HepG2 (cell line): ENCODE measurements around the gene DIPK1B. TPM values are rescaled to one million over a fixed set of nuclear protein-coding genes. Genes with fewer than 3 reads are reported as not detected.
"Not testable (repeated sequence)": the region's sequence is repeated elsewhere in the genome, so short reads cannot be mapped to it uniquely, and the experiment has no call there.

ENCODE experiments used
- ATAC-seq: fragments of 200-7000 bp; cut with Tn5 transposase; 3 replicates; pipeline ENCODE4 v1.9.1; 2020; ENCODE audit warnings: mild to moderate bottlenecking, moderate library complexity
- BruUV-seq: library from RNA; stranded (reverse); fragments of 400-500 nt; replicated peaks from 2 replicates; lab custom pipeline; 2021; lab: Mats Ljungman, UMichigan
- CTCF ChIA-PET: fragments of 300-600 bp; formaldehyde crosslinking; extraction: SDS; loops from one replicate; lab custom pipeline; 2021; ENCODE audit warnings: low total read pairs, inconsistent platforms, low intra/inter-chr PET ratio; lab: Yijun Ruan, JAX
- POLR2A ChIA-PET: fragments of 350-600 bp; sonication (Branson Sonifier 250); formaldehyde crosslinking; loops from one replicate; lab custom pipeline; 2020; ENCODE audit warnings: antibody characterized with exemption, inconsistent platforms; lab: Yijun Ruan, JAX
- DNase-seq: peaks from one replicate; pipeline ENCODE4 v3.0.0-alpha.2; 2015; ENCODE audit warnings: low spot score
- FAIRE-seq: peaks from 3 replicates; lab custom pipeline; 2011; peaks lifted over from hg19 to GRCh38; lab: Jason Lieb, UNC
- H2AFZ ChIP-seq: one replicate; pipeline ENCODE4 v1.6.1; 2011; ENCODE audit warnings: low read length, inconsistent platforms
- H3K27ac ChIP-seq: fragments of 300-600 bp; 3 replicates; pipeline ENCODE4 v1.8.0; 2011; ENCODE audit warnings: mixed run types, mild to moderate bottlenecking, mixed read lengths, low read length, inconsistent platforms; ENCODE audit not compliant: insufficient read depth; ENCODE audit errors: extremely low read length
- H3K27me3 ChIP-seq, 2 experiments: fragments of 200-600 bp in 1 of 2; 2 replicates in 1 of 2; 3 replicates in 1 of 2; pipeline versions ENCODE4 v1.6.0 to v1.8.0; 2011; ENCODE audit warnings: low read length in 2 of 2, mild to moderate bottlenecking in 2 of 2, moderate library complexity in 2 of 2, inconsistent platforms in 1 of 2; ENCODE audit not compliant: insufficient read depth in 2 of 2, control insufficient read depth in 1 of 2
- H3K36me3 ChIP-seq, 2 experiments: fragments of 200-600 bp in 1 of 2; replicated peaks in 1 of 2; 2 replicates in 1 of 2; 3 replicates in 1 of 2; pipeline versions ENCODE4 v1.5.1 to v1.8.0; 2011; ENCODE audit warnings: low read length in 2 of 2, inconsistent platforms in 1 of 2; ENCODE audit not compliant: insufficient read depth in 2 of 2, control insufficient read depth in 1 of 2
- H3K4me1 ChIP-seq: 2 replicates; pipeline ENCODE4 v1.5.1; 2012; ENCODE audit warnings: low read length, inconsistent platforms; ENCODE audit not compliant: insufficient read depth
- H3K4me2 ChIP-seq: 2 replicates; pipeline ENCODE4 v1.6.0; 2011; ENCODE audit warnings: low read depth, low read length, inconsistent platforms
- H3K4me3 ChIP-seq, 3 experiments: fragments of 200-600 bp in 1 of 3; sonication (generic), shearing (Covaris generic) in 1 of 3; replicated peaks in 1 of 3; 2 replicates each; pipeline ENCODE4 v1.5.1; 2011 to 2016; ENCODE audit warnings: low read length in 3 of 3, inconsistent platforms in 2 of 3, low read depth in 2 of 3, mild to moderate bottlenecking in 2 of 3, control low read depth in 1 of 3, mixed read lengths in 1 of 3; ENCODE audit not compliant: insufficient read depth in 1 of 3
- H3K79me2 ChIP-seq: one replicate; pipeline ENCODE4 v1.6.1; 2011; ENCODE audit warnings: low read length, inconsistent platforms; ENCODE audit not compliant: insufficient read depth
- H3K9ac ChIP-seq: 2 replicates; pipeline ENCODE4 v1.6.0; 2011; ENCODE audit warnings: mild to moderate bottlenecking, low read depth, low read length, inconsistent platforms; ENCODE audit not compliant: insufficient read depth
- H3K9me3 ChIP-seq: 2 replicates; pipeline ENCODE4 v1.5.1; 2012; ENCODE audit warnings: mild to moderate bottlenecking, low read length
- H4K20me1 ChIP-seq: 2 replicates; pipeline ENCODE4 v1.6.0; 2011; ENCODE audit warnings: inconsistent platforms, mild to moderate bottlenecking, low read length, moderate library complexity; ENCODE audit not compliant: insufficient read depth
- SAP130 ChIP-seq: IDR thresholded peaks from 2 replicates; pipeline ENCODE4 v1.6.1; 2016; ENCODE audit warnings: low read depth
- TARDBP ChIP-seq: sonication (generic); formaldehyde crosslinking; IDR thresholded peaks from 2 replicates; pipeline ENCODE4 v1.8.0; 2022; ENCODE audit warnings: mild to moderate bottlenecking, missing genetic modification reagents
- ZNF776 ChIP-seq: sonication (generic); formaldehyde crosslinking; IDR thresholded peaks from 2 replicates; pipeline ENCODE4 v1.4.0; 2020; ENCODE audit warnings: mild to moderate bottlenecking, missing genetic modification reagents
- WGBS: methylation state at CpG from one replicate; pipeline ENCODE4 v1.1.6; 2017; ENCODE audit warnings: low lambda C conversion rate; 5-methylcytosine and 5-hydroxymethylcytosine counted together
- in situ Hi-C: cut with HindIII; loops from 2 replicates; pipeline ENCODE4 v1.10.0; 2017; ENCODE audit warnings: low pct_unique_long_range_greater_than_20kb; ENCODE audit not compliant: extremely low pct_ligation_motif_present
- intact Hi-C: fragments of 100-400 bp; cut with micrococcal nuclease; formaldehyde crosslinking; loops from one replicate; pipeline ENCODE4 v1.10.0; 2022; ENCODE audit not compliant: unreplicated experiment
- polyA plus RNA-seq, 8 experiments: library from polyadenylated mRNA; depleted of rRNA in 3 of 8; stranded (reverse) in 7 of 8; unstranded in 1 of 8; fragments of >200 nt; fragmentation: Illumina TruSeq in 4 of 8; extraction: Trizol in 4 of 8; gene quantifications; 2 replicates each; pipeline versions ENCODE4 v1.2.1 to v1.2.3, GENCODE V29; 2011 to 2016; ENCODE audit warnings: low read depth in 4 of 8, missing spikeins in 1 of 8, mixed read lengths in 1 of 8; ENCODE audit not compliant: insufficient read depth in 1 of 8
- total RNA-seq, 5 experiments: library from RNA; depleted of rRNA; stranded (reverse); fragments of >200 nt; fragmentation: Illumina TruSeq; extraction: Trizol; gene quantifications; 2 replicates each; pipeline ENCODE4 v1.2.3, GENCODE V29; 2016; ENCODE audit warnings: low read depth in 1 of 5
- TF ChIP-seq, protein P1 (sequence below): sonication (generic); IDR thresholded peaks from 2 replicates; pipeline ENCODE4 v1.6.1; 2016; ENCODE audit warnings: low read depth, borderline replicate concordance
- TF ChIP-seq, protein P2 (sequence below), 2 experiments: sonication (generic) in 1 of 2; formaldehyde crosslinking in 1 of 2; IDR thresholded peaks; 2 replicates each; pipeline versions ENCODE4 v1.4.0 to v1.6.1; 2018 to 2020; ENCODE audit warnings: missing genetic modification reagents in 2 of 2, borderline replicate concordance in 1 of 2, low read depth in 1 of 2, mild to moderate bottlenecking in 1 of 2, missing biosample characterization in 1 of 2

DIPK1B gene
- total and polyA plus RNA-seq, 2 of the 13 experiments (the other 11 are each of a cell fraction or from before 2014, with no cell fraction given) = 0.18 to 3.9 TPM

DNA sequence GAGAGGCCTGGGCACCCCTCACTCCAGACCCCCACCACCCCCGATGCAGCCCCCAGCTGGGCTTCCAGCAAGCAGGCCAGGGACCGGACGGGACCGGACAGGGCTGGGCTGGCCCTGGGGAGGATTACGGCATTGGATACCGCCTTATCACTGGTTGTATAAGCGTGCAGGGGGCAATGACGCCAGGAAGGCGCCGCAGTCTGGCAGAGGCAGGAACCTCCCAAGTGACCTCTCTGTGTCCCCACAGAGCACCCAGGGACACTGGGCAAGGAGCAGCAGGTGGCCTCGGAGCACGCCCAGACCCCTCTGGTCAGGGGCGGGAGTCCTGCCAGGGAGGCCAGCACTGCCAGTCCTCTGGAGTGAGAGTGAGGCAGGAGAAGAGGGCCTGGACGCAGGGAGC is 52.7 kb downstream of the DIPK1B start (continued):
- TF ChIP-seq, protein P1, sequence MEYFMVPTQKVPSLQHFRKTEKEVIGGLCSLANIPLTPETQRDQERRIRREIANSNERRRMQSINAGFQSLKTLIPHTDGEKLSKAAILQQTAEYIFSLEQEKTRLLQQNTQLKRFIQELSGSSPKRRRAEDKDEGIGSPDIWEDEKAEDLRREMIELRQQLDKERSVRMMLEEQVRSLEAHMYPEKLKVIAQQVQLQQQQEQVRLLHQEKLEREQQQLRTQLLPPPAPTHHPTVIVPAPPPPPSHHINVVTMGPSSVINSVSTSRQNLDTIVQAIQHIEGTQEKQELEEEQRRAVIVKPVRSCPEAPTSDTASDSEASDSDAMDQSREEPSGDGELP = peak; percentile 9; the same call in 1 of the 2 replicates
- TF ChIP-seq TARDBP (CRISPR knock-in tag) = no peak
- TF ChIP-seq, protein P2, sequence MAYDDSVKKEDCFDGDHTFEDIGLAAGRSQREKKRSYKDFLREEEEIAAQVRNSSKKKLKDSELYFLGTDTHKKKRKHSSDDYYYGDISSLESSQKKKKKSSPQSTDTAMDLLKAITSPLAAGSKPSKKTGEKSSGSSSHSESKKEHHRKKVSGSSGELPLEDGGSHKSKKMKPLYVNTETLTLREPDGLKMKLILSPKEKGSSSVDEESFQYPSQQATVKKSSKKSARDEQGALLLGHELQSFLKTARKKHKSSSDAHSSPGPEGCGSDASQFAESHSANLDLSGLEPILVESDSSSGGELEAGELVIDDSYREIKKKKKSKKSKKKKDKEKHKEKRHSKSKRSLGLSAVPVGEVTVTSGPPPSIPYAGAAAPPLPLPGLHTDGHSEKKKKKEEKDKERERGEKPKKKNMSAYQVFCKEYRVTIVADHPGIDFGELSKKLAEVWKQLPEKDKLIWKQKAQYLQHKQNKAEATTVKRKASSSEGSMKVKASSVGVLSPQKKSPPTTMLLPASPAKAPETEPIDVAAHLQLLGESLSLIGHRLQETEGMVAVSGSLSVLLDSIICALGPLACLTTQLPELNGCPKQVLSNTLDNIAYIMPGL (CRISPR knock-in tag; IDR thresholded peaks at IDR 0.05; ENCODE audit: borderline replicate concordance in 1 of 2, low read depth in 1 of 2) = 0 out of 4 replicates have a peak, but pooled peaks of 1 of the 2 experiments have one; percentile 4

DNA sequence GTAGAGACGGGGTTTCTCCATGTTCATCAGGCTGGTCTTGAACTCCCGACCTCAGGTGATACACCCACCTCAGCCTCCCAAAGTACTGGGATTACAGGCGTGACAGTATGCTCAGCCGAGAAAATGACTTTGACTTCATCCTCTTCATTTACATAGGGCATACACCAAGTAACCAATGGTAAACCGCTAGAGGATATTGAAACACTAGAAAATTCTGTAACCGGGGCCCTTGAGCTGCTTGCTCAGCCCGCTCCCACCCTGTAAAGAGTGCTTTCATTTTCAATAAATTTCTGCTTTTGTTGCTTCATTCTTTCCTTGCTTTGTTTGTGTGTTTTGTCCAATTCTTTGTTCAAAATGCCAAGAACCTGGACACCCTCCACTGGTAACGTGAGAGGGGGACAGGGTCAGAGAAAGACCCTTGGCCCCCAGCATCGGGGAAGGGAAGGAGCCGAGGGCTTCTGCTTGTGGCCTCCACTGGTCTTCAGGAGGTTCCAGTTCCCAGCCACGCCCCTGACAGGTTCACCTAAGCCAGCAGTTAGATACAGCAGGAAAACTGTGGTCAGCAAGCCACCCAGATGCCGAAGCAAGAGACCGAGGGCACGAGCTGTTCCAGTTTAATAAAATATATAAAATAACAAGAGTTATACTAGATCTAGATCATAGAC is 53.5 kb downstream of the DIPK1B start:
- H3K9ac ChIP-seq = peak overlapping the region; percentile 29; the same call in 1 of the 2 replicates
- H4K20me1 ChIP-seq, BruUV-seq, intact Hi-C loops, H3K27ac ChIP-seq, H3K9me3 ChIP-seq, FAIRE-seq, H2AFZ ChIP-seq, ATAC-seq, in situ Hi-C loops, H3K79me2 ChIP-seq, H3K36me3 ChIP-seq, H3K27me3 ChIP-seq, DNase-seq: not testable (repeated sequence)
- 14% methylated on average over 14 of the region's 14 CpGs for WGBS
- CTCF ChIA-PET = interaction anchor here (1.6 kb wide), 1 partner anchor 18 kb away, joined by 7 read pairs; no protein-coding TSS in a partner anchor
- peaks cover 67% of the 10 kb centered on the region for H3K4me1 ChIP-seq
- TF ChIP-seq SAP130 (CRISPR knock-in tag) (peak; percentile 1; the same call in 1 of the 2 replicates), ZNF776 (CRISPR knock-in tag) (0 out of 2 replicates have a peak, but pooled peaks have one; percentile 0)
- TF ChIP-seq, protein P2 (CRISPR knock-in tag; IDR thresholded peaks at IDR 0.05; ENCODE audit: borderline replicate concordance in 1 of 2, low read depth in 1 of 2) = peak in 1 of 2 experiments; percentile 25; a peak in 1 of 4 replicates
- peak overlapping the region; percentile 67 for H3K4me2 ChIP-seq
- H3K4me3 ChIP-seq = peak overlapping the region; percentile 3 to 50 (median 37); a peak in 3 of 6 replicates
- POLR2A ChIA-PET = interaction anchor here (0.6 kb wide), 2 partner anchors 13 to 32 kb away, joined by 3 to 4 read pairs; no protein-coding TSS in a partner anchor
